ENCODE results near the gene POU5F1.

POU5F1 gene

DNA sequence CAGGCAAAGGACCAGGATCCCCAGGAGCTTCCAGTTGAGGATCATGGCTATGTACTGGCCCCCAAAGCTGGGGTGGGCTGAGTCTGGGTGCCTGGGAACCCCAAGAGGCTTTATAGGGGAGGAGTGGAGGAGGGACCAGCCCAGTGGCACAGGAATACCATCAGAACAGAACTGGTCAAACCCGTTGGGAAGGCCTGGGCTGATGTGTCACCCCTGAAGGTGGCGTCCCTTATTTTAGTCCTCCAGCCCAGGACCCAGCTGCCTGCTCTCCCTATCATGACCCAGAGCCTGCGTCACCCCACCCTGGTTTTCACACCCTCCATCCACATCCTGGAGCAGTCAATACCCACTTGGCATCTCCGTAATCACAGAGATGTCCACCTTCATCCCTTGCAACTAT, 31.5 kb downstream of the POU5F1 start, which contains the start of gene PSORS1C2:
PSORS1C2 (minus strand) TSS at position 85 of the 400 bp plus-strand sequence; CDS start at position 45, 40 bp downstream.
- DNase-seq: no peak

DNA sequence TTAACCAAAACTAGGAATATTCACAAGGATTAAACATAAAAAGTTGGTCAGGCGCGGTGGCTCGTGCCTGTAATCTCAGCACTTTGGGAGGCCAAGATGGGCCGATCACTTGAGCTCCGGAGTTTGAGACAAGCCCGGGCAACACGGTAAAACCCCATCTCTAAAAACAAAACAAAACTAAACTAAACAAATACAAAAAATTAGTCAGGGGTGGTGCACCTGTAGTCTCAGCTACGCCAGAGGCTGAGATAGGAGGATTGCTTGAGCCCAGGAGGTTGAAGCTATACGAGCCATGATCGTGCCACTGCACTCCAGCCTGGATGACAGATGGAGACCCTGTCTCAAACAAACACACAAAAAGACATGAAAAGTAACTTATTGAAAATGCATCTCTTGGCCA, 34.8 kb downstream of the POU5F1 start:
- no peak for DNase-seq

DNA sequence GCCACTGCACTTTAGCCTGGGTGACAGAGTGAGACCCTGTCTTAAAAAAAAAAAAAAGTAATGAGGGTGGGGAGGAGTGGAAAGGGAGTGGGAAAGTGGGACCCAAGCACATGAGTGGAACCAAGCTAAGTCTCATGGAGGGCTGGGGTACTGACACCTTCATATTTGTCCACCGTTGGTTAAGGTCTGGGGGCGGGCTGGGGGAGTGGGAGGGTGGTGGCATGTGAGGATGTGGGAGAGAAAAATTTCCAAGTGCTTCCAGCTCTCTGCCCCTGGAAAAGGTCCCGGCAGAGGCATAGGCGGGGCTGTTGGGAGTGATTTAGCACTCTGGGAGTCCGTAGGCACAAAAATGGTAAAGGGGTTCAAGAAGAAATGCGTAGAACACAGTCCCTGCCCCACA, 37.7 kb downstream of the POU5F1 start:
- DNase-seq: no peak

DNA sequence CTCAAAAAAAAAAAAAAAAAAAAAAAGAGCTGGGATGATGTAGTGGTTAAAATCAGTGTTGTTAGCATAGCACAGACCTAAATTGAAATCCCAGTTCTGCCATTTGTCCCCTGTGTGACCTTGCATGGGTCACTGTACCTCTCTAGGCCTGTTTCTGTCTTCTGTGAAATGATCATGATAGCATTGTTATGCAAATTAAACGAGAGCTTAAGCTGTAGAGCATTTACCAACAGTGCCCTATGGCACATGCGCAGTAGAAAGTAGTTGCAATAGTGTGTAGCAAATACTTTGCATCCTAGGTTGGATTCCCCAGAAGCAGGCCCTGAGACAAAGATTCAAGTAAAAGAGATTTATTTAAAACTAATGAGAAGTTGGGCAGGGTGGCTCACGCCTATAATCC, 38.9 kb downstream of the POU5F1 start:
- DNase-seq: no peak

DNA sequence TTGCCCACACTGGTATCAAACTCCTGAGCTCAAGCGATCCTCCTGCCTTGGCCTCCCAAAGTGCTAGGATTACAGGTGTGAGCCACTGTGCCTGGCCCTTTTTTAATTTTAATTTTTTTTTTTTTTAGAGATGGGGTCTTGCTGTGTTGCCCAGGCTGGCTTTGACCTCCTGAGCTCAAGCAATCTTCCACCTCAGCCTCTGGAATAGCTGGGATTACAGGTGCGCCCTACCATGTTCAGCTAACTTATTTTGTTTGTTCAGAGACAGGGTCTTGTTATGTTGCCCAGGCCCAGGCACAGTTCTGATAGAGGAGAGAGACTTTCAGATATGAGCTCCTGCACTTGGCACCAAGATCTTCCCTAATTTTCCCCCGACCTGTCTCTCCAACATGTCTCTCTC, 39.7 kb downstream of the POU5F1 start:
- no peak for DNase-seq

DNA sequence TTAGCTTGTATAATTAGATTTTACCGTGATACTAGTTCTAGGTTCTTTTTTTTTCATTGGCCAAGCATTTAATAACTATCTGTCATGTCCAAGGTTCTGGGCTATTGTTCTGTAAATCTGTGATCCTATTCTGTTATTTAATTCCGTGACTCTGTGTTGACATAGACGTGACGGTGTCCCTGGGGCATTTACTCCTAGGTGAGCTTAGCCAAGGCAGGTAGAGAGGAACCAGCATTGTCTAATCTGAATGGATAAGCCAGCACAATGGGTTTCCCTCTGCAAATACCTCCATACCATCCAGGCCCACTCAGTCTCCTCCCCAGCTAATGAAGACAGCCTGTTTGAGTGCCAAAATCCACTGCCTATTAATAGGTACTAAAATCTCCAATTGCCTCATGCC, 41.4 kb downstream of the POU5F1 start:
- DNase-seq: no peak

DNA sequence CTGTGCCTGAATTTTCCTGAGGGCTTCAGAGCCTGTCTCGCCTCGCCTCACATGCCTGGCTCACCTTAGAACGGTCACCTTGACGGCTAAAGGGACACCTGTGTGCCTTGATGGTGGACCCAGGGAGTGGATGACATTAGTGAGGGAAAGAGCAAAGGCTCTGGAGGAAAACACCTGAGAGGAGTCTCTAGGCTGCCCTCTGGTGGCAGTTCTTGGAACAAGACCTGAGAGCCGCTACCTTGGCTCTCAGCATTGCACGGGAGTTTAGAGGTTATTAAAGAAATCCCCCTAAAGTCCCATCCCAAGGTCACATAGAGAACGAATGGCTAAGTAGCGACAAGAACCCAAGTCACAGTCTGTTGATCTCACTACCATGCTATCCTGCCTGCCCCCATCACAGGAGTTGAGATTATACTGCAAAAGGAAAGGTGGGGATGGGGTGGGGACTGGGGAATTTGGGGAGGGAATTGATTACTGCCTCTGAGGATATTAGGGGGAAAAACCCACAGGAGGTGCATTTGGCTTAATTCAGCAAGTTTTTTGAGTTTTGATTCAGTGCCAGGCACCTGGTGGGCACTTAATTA, 42.3 kb downstream of the POU5F1 start:
- DNase-seq: peak; percentile 57

DNA sequence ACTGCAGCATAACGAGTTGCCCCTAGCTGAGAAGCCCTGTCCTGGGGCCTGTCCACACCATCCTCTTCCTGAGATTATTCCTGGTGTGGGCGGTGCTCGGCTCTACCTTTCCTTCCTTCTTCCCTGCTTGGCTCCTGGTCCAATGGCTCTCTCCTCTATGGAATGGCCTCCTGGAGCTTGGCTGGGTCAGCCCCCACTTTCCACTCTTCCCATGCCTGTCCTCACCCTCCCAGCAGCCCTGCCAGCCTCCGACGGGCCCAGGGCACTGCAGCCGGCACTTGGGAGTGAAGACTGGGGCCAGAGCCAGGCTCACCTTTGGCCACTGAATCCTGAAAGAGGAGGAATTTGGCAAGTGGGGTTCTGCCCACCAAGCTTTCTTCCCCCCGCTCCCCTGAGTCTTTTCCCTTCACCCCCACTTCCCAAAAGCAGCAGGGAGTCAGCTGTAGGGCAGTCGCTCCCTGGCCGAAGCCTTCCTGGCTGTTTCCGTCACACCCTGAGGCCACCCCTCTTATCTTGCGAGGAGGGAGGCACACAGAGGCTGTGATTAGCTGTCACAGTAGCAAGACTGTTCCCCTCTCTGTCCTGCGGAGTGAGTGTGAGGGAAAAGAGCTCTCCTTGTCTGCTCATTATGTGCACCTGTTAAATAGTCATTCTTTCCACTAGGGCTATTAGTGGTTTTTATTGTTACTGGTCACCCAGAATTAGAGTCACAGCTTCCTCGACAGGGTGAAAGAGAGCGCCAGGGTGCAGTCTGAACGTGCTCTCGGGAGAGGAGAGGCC, 43.9 kb downstream of the POU5F1 start:
- DNase-seq: no peak

DNA sequence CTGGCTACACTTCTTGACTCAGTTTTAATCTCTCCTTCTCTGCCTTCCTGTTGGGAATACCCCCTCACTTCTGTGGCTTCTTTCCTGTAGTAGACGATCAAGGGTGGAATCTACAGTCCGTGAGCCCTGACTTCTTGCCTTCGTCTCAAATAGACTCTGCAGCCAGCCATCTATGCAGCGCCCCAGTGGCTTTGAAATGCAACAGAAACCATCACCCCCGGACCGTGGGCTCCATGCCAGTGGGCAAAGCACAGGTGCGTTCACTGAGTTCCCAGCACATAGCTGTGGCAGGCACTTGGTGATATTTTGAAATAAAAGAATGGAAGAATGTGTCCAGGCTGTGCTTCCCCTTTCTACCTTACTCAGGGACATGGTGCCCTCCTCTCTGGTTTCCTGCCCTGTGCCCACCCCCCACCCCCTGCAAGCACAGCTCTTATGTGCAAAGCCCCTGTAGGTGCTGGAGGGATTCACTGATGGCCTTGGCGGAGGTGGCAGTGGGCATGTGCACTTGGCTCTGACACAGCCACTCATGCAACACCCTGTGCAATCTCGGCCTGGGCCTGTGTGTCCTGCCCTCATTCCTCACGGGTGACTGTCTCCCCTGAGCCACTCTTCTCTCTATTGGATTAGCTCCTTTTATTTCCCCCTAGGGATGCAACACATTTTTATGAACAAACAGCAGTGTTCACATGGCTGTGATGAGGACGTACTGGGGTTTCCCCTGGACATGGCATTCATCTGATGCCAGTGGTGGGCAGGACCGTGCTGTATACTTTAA, 44.7 kb downstream of the POU5F1 start:
- DNase-seq: no peak

DNA sequence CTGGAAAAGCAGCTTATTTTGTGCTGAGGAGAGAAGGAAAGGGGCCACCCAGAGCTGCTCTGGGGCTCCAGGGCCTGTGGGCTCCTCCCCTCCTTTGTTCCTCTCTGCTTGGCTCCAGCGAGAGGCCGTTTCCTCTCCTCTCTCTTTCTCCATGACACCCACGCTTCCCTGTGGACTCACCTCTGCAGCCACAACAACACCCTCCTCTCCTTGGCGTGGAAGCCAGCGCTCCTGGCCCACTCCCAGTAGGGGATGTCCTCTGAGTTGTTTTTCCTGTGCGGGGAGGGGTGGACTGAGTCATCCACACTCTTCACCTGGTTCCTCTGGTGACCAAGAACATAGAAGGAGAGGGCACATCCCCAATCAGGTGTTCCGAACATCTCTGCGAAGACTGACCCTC, 45.3 kb downstream of the POU5F1 start:
- DNase-seq: peak; percentile 68

DNA sequence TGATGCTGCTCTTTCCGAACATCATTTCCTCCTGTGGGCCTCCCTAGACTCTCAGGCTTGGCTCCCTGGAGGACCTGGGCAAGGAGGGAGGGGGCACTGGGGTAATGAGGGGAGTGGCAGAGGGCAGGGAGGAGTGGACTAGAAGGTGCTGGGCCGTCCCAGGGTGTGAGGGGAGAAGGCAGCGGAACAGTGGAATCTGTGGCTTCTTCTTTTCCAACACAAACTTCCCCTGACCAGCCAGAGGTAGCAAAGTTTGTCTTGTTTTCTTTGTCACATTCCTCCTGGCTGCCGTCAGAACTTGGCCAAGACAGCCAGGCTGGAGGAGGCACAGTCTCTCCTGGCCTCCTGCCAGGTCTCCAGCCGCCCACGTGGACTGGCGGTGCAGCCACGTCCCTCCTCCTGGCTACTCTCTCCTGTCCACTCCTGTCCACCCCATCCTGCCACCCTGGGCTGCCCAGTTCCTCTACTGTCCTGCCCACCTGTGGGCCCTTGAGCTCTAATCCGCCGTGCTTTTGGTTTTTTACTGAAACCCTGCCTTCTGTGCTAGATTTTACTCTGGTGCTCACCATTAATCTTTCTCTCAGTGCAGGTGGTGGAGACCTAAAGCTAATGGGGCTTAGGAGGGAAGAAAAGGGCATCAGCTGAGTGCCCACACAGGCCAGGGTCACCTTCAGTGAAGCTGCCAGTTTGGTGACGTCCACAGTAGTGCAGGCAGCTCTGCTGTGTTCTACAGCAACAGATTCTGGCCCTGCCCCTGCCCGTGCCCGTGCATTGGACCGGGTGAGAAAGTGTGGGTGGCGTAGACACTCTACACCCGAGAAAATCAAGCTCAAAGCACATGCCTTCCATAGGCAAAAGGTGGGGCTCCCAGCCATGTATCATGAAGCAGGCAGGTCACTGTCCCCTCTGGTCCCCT, 47.4 kb downstream of the POU5F1 start:
- DNase-seq: no peak

DNA sequence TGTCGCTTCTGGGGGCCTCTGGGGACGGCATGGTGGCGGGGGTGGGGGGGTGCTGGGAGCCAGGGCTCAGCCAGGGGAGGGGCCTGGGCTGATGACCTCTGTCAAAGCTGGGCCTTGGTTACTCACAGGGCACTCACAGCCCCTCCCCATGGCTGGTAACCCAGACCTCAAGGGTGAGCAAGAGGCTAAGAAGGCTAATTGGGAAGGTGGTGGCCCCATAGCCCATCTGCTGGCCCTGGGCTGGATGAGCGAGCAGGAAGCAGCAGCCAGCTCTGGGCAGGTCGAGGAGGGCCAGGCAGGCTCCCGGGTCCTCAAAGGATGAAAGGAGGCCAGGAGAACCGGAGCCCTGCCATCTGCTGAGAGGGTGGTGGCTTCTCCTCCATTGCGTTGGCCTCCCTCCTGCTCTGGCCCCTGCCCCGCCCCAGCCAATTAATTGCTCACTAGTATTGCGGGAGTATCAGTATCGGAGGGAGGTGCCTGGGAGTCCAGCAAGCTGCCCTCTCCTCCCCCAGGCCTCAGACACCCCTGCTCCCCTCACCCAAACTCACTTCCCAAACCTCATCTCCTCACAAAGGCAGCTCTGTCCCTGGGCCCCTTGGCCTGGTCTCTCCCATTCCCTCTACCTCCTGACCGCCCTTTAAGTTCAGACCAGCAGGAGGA, 49.2 kb downstream of the POU5F1 start:
- no peak for DNase-seq

DNA sequence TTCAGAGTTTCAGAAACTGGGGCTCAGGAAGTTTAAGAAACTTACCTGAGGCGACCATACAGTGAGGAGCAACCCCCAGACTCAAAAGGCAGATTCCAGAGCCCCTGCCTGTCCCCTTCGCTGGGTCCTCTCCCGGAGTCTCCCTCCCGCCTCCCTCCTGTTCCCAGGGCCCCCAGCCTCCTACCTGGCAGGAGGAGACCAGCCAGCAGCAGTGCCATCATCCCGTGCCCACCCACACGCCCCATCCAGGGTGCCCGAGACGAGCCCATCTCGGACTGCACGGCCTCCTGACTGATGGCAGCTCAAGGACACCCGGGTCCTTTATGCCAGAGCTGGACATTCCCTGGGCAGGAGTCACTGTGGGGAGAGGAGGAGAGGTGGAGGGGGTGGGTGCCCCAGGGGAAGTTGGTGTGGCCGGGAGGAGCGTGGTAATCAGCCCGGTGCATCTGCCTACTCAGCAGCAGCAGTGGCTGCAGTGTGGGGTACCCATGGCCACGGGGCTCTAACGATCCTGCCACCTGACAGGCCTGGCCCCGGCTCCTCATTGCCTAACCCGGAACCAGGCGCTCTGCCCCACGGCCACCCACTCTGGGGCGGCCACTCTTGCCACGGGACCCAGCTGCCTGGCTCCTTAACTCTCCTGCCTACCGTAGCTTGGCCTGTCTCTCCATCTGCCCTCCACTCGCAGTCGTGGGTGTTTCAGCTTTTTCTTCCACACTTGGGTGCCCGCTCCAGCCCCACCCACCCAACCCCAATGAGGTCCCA, 50.1 kb downstream of the POU5F1 start, which contains the start of gene CDSN:
CDSN (minus strand) TSS at position 296 of the 765 bp plus-strand sequence; CDS start at position 269, 27 bp downstream.
- no peak for DNase-seq

DNA sequence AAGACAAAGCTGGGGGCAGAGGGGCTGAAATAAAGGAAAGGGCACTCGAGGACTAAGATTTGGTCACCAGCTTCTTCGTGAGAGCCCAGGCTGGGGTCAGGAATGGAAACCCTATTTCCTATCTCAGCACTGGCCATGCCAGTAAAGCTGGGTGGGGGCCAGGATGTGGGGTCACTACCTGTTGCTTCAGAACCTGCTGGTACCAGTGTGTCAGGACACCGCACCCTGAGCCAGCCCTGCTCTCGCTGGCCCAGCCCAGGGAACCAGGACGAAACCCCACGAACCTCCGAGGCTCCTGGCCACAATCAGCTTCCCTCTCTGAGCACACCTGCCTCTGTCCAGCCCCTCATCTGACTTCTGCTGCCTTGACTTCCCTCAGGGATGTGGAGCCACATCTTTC, 52.3 kb downstream of the POU5F1 start:
- no peak for DNase-seq

DNA sequence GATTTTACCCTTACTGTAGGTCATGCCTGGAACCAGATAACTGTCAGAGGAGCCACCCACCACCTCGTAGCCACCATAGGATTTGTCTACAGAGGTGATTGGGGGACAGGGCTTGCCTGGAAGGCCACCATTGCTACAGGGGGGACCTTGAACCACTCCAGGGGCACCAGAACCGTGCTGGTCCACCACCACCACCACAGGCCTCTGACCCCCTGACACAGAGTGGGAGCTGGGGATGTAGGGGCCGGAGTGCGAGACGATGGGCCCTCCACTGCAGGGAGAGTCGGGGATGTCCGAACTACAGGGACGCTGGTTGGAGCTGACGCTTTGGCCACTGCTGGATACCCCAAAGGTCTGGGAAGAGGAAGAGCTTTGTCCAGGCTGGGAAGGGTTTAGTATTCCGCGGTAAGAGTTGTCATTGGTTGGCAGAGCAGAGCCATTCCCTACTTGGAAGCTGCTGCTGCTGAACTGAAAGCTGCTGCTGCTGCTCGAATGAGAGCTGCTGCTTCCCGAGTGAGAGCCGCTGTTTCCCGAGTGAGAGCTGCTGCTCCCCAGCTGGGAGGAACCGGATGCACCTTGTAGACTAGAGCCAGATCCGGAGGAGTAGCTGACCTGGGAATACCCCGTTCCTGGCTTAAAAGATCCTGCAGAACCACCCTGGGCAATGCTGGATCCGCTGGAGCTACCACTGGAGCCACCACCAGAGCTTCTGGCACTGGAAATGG, 53.7 kb downstream of the POU5F1 start:
- DNase-seq: no peak

DNA sequence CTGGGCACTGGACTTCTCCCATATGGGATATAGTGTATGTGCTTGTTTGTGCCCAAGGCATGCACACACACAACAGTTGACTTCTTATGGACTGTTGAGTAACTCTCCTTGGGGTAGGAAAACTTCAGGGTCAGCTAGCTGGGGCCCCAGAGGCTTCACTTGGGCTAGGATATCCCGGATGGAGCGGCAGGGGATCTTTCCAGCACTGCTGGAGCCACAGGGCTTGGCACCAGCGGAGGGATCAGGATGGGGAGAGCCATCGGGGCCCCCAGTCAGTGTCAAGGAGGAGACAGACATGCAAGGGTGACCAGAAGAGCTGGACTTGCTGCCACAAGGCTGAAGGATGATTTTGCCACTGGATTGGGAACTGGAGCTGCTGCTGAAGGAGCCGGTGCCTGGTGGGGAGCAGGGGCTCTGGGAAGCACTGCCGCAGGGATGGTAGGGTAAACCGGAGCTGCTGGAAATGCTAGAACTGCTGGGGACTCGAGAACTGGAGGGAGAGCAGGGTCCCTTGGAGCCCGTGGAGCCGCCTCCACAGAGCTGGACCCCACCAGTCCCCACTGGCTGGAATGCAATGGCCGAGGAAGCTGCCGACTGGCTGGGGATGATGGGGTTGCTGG, 54.4 kb downstream of the POU5F1 start:
- DNase-seq: no peak

DNA sequence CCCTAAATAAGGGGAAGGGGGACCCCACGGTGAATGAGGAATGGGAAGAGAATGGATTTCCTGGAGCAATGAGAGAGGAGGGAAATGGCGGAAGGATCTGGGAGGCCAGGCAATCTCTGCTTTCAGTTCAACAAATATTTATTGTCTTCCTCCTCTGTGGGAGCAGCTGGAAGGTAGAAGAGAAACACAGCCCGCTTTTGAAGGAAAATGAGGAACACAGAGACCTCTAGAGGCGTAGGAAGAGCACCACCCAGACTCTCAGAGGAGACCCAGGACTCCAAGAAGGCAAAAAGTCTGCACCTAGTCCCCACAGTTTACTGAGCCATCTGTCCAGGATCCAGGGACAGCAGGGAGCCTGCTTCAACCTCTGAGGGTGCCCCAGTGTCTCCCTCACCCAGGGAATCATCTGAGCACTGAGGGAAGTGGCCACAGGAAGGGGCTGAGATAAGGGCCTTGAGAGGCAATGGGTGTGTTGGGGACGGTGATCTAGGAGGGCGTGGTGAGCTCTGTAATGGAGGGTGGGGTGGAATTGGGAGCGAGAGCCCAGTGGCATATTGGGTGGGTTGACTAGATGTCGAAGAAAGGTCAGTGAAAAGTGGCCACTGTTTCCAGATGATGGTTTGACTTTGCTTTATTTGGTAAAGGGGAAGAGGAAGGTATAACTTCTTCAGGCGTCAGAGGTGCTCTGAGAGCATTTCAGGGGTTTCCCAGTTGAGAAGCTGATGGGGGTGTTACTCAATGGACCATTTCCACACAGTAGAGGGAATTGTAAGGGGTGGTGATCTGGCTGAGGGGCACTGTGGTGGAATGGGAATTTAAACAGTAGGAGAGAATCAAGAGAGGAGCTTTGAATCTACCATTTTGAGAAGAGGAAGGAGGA, 55.3 kb downstream of the POU5F1 start:
- DNase-seq: no peak

DNA sequence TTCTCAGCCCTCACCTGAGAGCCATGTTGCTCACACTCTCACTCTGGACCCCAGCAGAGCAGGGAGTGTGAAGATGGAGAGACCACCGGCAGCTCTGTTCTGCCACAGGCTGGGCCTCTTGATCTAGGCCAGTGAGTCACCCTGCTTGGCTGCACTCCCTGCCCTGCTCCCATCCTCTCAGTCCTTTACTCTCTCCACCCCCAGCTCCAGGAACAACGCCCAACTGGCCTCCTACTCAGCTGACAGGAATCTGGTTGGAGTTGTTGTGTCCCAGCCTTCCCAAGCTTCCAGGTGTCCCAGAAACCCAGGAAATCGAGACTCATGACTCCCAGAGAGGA, 56.0 kb downstream of the POU5F1 start, which contains the start of gene PSORS1C1:
PSORS1C1 (plus strand) TSS at position 260 of the 338 bp plus-strand sequence. CDS start 14,833 bp downstream, outside the sequence.
- no peak for DNase-seq
